Progenitor cell of endocrine pancreas (in vitro differentiated cells): ENCODE data around the gene CEP63. TPM values are rescaled to one million over a fixed set of nuclear protein-coding genes. Genes with fewer than 3 reads are reported as not detected.

Experiments
- DNase-seq: peaks from one replicate; pipeline ENCODE4 v3.0.0; 2021; ENCODE audit warnings: low spot score; ENCODE audit not compliant: unreplicated experiment
- H3K27ac Mint-ChIP-seq: 2 replicates; pipeline ENCODE4 v1.8.0; 2021; ENCODE audit warnings: mild to moderate bottlenecking, moderate library complexity, mixed read lengths
- H3K27me3 Mint-ChIP-seq: 2 replicates; pipeline ENCODE4 v1.8.0; 2021; ENCODE audit warnings: mixed read lengths
- H3K36me3 Mint-ChIP-seq: 2 replicates; pipeline ENCODE4 v1.8.0; 2022; ENCODE audit warnings: mixed read lengths; ENCODE audit not compliant: insufficient read depth
- H3K4me1 Mint-ChIP-seq: 2 replicates; pipeline ENCODE4 v1.8.0; 2021; ENCODE audit warnings: low read depth, mixed read lengths
- H3K4me3 Mint-ChIP-seq: 2 replicates; pipeline ENCODE4 v1.8.0; 2021; ENCODE audit warnings: low read depth, mild to moderate bottlenecking, moderate library complexity, mixed read lengths
- H3K9me3 Mint-ChIP-seq: 2 replicates; pipeline ENCODE4 v1.8.0; 2021; ENCODE audit warnings: low read depth, mixed read lengths
- CTCF ChIP-seq: fragments of 200-600 bp; sonication (generic); IDR thresholded peaks from one replicate; pipeline ENCODE4 v1.5.0; 2021; ENCODE audit warnings: antibody characterized with exemption, mild to moderate bottlenecking; ENCODE audit not compliant: unreplicated experiment
- total RNA-seq: library from RNA; stranded (reverse); gene quantifications from 2 replicates; pipeline ENCODE4 v1.2.1, GENCODE V29; 2021

The CEP63 gene
- total RNA-seq, 1 donor from 2014 or later: 25.7 TPM

- H3K36me3 Mint-ChIP-seq: no peaks in the 10 kb centered on the region
Observed at GRCh38 chr3:134617608-134618477, 132.0 kb downstream of the CEP63 start.

GRCh38 chr3:134618478-134619300 lies 132.8 kb downstream of the CEP63 start:
- TF ChIP-seq CTCF: no peak
- no peak for DNase-seq
- Mint-ChIP-seq H3K4me1 (peaks cover 1% of the 10 kb centered on the region), H3K27me3 (no peaks in the 10 kb centered on the region), H3K4me3 (no peak overlapping the region), H3K9me3 (no peaks in the 10 kb centered on the region), H3K36me3 (no peaks in the 10 kb centered on the region), H3K27ac (no peak overlapping the region)

More at GRCh38 chr3:134617608-134618477, 132.0 kb downstream of the CEP63 start:
- Mint-ChIP-seq H3K4me1 (peaks cover 1% of the 10 kb centered on the region), H3K9me3 (no peaks in the 10 kb centered on the region), H3K27me3 (peaks cover 3% of the 10 kb centered on the region), H3K27ac (no peak overlapping the region), H3K4me3 (no peak overlapping the region)
- no peak for TF ChIP-seq CTCF
- no peak for DNase-seq

- no peak for TF ChIP-seq CTCF
- Mint-ChIP-seq H3K4me1 (peaks cover 1% of the 10 kb centered on the region), H3K9me3 (no peaks in the 10 kb centered on the region), H3K4me3 (no peak overlapping the region), H3K27ac (no peak overlapping the region), H3K27me3 (no peaks in the 10 kb centered on the region), H3K36me3 (no peaks in the 10 kb centered on the region)
- no peak for DNase-seq
Observed at GRCh38 chr3:134619301-134619615, 133.4 kb downstream of the CEP63 start.

- no peaks in the 10 kb centered on the region for H3K27me3 Mint-ChIP-seq
- H3K9me3 Mint-ChIP-seq: no peaks in the 10 kb centered on the region
- no peak for TF ChIP-seq CTCF
- H3K27ac Mint-ChIP-seq: no peak overlapping the region
- no peak overlapping the region for H3K4me3 Mint-ChIP-seq
- H3K36me3 Mint-ChIP-seq: no peaks in the 10 kb centered on the region
- no peak for DNase-seq
- H3K4me1 Mint-ChIP-seq: peaks cover under 1% of the 10 kb centered on the region
Observed at GRCh38 chr3:134619884-134620445, 134.1 kb downstream of the CEP63 start.

- H3K36me3 Mint-ChIP-seq: no peaks in the 10 kb centered on the region
- no peak overlapping the region for H3K27ac Mint-ChIP-seq
- no peak for TF ChIP-seq CTCF
- no peaks in the 10 kb centered on the region for H3K9me3 Mint-ChIP-seq
- DNase-seq: no peak
- no peak overlapping the region for H3K4me3 Mint-ChIP-seq
- no peaks in the 10 kb centered on the region for H3K27me3 Mint-ChIP-seq
- H3K4me1 Mint-ChIP-seq: no peaks in the 10 kb centered on the region
Observed at GRCh38 chr3:134620476-134621115, 134.7 kb downstream of the CEP63 start.
